Epithelial cell of proximal tubule (primary cell): ENCODE data around the gene TNKS1BP1. TPM values are rescaled to one million over a fixed set of nuclear protein-coding genes. Genes with fewer than 3 reads are reported as not detected.
"Not testable (repeated sequence)": the region's sequence is repeated elsewhere in the genome, so short reads cannot be mapped to it uniquely, and the experiment has no call there.

Source experiments
- DNase-seq: peaks from one replicate; pipeline ENCODE4 v3.0.0-alpha.2; 2011; ENCODE audit warnings: low read depth
- H3K4me3 ChIP-seq: 2 replicates; pipeline ENCODE4 v1.5.1; 2011; ENCODE audit warnings: low read depth, mild to moderate bottlenecking, low read length
- total RNA-seq: library from RNA; depleted of rRNA; stranded (reverse); fragments of >200 nt; gene quantifications from 2 replicates; pipeline ENCODE4 v1.2.3, GENCODE V29; 2015
- TF ChIP-seq, protein P1 (sequence below): conservative IDR thresholded peaks from 2 replicates; pipeline ENCODE4 v1.5.1; 2012; ENCODE audit warnings: low read depth, mild to moderate bottlenecking, low read length

Gene TNKS1BP1
- total RNA-seq, 1 donor from 2014 or later = 65.4 TPM

DNA sequence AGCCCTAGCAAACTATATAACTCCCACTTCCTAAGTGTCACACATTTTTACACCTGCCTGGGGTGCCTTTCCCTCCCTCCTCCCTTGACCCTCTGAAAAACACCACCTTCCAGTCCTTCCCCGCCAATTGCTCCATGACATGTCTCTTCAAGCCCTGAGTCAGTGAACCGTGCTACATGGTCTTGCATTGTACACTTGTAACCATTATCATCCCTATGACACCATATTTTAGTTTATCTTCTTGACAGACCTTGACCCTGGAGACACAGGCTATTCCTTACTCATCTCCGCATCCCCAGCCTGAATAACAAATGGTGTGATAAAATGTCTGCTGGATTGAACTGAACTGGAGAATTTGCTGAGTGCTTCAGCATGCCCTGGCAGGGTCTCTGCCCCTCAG is 36.9 kb downstream of the TNKS1BP1 start:
- H3K4me3 ChIP-seq = no peak overlapping the region
- no peak for DNase-seq
- TF ChIP-seq, protein P1, sequence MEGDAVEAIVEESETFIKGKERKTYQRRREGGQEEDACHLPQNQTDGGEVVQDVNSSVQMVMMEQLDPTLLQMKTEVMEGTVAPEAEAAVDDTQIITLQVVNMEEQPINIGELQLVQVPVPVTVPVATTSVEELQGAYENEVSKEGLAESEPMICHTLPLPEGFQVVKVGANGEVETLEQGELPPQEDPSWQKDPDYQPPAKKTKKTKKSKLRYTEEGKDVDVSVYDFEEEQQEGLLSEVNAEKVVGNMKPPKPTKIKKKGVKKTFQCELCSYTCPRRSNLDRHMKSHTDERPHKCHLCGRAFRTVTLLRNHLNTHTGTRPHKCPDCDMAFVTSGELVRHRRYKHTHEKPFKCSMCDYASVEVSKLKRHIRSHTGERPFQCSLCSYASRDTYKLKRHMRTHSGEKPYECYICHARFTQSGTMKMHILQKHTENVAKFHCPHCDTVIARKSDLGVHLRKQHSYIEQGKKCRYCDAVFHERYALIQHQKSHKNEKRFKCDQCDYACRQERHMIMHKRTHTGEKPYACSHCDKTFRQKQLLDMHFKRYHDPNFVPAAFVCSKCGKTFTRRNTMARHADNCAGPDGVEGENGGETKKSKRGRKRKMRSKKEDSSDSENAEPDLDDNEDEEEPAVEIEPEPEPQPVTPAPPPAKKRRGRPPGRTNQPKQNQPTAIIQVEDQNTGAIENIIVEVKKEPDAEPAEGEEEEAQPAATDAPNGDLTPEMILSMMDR = no peak

- no peak overlapping the region for H3K4me3 ChIP-seq
- TF ChIP-seq, protein P1 = no peak
- DNase-seq = no peak
Observed at GRCh38 chr11:57283231-57283990, 41.3 kb downstream of the TNKS1BP1 start.

GRCh38 chr11:57281546-57281945 is 43.2 kb downstream of the TNKS1BP1 start:
- H3K4me3 ChIP-seq, DNase-seq: not testable (repeated sequence)

DNA sequence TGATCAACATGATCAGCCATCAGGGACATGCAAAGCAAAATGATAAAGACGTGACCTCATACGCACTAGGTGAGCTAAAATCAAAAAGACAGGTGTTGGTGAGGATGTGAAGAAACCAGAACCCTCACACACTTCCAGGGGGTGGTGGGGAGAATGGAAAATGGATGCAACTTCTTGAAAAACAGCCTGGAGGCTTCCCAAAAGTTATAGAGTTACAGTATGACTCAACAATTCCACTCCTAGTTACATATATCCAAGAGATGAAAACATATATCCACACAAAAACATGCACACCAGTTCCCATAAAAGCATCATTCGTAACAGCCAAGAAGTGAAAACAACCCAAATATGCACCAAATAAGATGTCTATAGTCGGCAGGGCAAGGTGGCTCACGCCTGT is 45.6 kb downstream of the TNKS1BP1 start:
- H3K4me3 ChIP-seq = no peak overlapping the region
- no peak for DNase-seq
- TF ChIP-seq, protein P1 = no peak

- TF ChIP-seq, protein P1 = no peak
- no peak for DNase-seq
- H3K4me3 ChIP-seq = no peak overlapping the region
Observed at GRCh38 chr11:57278721-57279095, 46.0 kb downstream of the TNKS1BP1 start.

- TF ChIP-seq, protein P1 = peak; percentile 88
Observed at GRCh38 chr11:57277845-57278720, 46.7 kb downstream of the TNKS1BP1 start.

GRCh38 chr11:57276971-57277675 is 47.6 kb downstream of the TNKS1BP1 start:
- TF ChIP-seq, protein P1 = no peak
- DNase-seq = no peak
- H3K4me3 ChIP-seq = no peak overlapping the region

More at GRCh38 chr11:57277845-57278720, 46.7 kb downstream of the TNKS1BP1 start:
- no peak overlapping the region for H3K4me3 ChIP-seq
- peak; percentile 59 for DNase-seq
